ENCODE measurements around the gene ADCK1.

ADCK1 gene, protein sequence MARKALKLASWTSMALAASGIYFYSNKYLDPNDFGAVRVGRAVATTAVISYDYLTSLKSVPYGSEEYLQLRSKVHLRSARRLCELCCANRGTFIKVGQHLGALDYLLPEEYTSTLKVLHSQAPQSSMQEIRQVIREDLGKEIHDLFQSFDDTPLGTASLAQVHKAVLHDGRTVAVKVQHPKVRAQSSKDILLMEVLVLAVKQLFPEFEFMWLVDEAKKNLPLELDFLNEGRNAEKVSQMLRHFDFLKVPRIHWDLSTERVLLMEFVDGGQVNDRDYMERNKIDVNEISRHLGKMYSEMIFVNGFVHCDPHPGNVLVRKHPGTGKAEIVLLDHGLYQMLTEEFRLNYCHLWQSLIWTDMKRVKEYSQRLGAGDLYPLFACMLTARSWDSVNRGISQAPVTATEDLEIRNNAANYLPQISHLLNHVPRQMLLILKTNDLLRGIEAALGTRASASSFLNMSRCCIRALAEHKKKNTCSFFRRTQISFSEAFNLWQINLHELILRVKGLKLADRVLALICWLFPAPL

DNA sequence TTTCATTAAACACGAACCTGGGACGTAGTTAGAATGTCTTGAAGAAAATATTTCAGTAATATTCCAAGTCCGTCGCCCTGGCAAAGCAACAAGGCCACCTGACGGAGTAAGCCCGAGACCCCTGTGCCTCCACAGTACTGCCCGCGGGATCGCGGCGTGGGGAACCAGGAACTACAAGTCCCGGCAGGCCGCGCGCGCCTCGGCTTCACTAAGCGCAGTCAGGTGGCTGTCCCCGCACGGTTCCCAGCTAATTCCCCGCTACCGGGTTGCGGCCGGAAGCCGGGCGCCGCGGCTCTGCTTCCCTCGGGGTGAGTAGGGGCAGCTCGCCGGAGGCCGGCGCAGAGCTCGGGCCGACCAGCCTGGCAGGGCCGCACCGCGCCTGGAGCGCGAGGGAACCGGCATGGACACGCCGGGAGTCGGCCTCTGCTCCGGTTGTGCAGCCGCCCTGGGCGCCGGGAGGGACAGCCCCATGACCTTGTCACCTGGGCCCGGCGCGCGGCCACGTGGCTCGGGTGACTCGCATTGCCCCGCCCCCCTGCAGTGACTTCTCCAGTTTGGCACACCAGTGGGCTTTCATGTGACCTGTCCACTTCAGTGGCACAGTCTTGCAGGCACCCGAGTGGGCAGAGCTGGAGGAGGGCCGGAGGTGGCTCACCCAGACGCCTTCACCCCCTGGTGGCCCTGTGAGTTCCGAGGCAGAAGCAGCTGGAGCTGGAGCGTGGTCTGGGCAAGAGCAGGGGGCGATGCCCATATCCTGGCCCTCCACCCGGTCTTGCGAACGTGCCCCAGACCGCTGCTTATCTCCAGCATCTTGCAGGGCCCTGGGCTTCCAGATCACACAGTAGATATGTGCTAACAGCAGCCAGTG is at the start of gene ADCK1:
Gene ADCK1 (plus strand): TSS at position 247 of the 868 bp plus-strand sequence. CDS start 18,870 bp downstream, outside the sequence.
- peak; percentile 67 for DNase-seq (ENCODE audit: low read depth)
- H3K4me3 ChIP-seq (ENCODE audit: low read depth, low read length) = peak within 1 kb of the TSS; percentile 75
- TF ChIP-seq, protein P1, sequence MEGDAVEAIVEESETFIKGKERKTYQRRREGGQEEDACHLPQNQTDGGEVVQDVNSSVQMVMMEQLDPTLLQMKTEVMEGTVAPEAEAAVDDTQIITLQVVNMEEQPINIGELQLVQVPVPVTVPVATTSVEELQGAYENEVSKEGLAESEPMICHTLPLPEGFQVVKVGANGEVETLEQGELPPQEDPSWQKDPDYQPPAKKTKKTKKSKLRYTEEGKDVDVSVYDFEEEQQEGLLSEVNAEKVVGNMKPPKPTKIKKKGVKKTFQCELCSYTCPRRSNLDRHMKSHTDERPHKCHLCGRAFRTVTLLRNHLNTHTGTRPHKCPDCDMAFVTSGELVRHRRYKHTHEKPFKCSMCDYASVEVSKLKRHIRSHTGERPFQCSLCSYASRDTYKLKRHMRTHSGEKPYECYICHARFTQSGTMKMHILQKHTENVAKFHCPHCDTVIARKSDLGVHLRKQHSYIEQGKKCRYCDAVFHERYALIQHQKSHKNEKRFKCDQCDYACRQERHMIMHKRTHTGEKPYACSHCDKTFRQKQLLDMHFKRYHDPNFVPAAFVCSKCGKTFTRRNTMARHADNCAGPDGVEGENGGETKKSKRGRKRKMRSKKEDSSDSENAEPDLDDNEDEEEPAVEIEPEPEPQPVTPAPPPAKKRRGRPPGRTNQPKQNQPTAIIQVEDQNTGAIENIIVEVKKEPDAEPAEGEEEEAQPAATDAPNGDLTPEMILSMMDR (IDR thresholded peaks at IDR 0.05; ENCODE audit: control insufficient read depth, extremely low read depth, insufficient read depth) = peak; percentile 13; the same call in 1 of the 2 replicates

DNA sequence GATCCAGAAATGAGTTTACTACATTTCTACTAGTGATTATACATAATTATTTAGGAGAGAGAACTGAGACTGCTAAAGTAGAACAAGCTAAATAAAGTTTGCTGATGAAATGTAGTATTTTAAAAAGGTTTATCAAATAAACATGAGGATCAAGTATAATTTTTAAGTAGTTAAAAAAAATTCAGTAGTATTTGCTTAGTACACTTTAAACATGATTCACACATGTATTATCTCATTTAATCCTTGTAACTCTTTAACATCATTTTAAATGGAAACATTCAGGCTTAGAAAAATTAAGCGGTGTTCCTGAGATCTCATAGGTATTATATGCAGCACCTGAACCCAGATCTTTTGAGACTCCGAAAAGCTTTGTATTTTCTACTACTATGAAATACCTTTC is 47.6 kb upstream of the ADCK1 start:
- H3K4me3 ChIP-seq (ENCODE audit: low read depth, low read length) = no peak overlapping the region
- TF ChIP-seq, protein P1 (IDR thresholded peaks at IDR 0.05; ENCODE audit: control insufficient read depth, extremely low read depth, insufficient read depth) = no peak
- DNase-seq (ENCODE audit: low read depth) = no peak

DNA sequence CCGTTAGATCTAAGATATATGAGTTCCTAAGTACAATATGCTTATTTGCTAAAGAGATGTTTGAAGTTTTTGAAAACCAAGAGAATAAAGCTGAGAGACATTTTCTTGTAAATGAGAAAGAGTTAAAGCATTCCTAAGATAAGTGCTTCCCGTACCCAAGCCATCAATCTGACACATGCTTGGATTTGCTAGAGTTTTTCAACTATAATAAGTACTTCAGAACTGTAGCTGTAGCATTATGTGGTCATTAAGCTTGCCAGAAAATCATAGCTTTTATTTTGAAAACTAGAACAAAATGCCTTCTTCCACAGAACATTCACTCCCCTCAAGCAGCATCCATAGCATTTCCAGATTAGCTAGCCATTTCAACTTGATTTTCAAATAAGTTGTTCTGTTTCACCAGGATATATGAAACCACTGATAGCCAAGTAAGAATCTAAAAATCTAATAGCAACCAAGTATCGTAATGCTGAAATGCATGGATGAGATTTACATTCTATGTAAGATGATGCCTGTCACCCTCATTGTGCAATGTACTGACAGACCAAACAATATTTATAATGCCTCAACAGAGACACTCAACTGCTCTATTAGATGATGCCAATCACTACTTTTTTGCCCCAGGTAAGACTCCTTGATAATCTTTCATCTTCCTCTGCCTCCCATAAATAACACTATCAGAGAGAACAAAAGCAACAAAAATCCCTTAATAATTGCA is 47.0 kb upstream of the ADCK1 start:
- no peak for DNase-seq (ENCODE audit: low read depth)
- TF ChIP-seq, protein P1 (IDR thresholded peaks at IDR 0.05; ENCODE audit: control insufficient read depth, extremely low read depth, insufficient read depth) = no peak
- H3K4me3 ChIP-seq (ENCODE audit: low read depth, low read length) = no peak overlapping the region

DNA sequence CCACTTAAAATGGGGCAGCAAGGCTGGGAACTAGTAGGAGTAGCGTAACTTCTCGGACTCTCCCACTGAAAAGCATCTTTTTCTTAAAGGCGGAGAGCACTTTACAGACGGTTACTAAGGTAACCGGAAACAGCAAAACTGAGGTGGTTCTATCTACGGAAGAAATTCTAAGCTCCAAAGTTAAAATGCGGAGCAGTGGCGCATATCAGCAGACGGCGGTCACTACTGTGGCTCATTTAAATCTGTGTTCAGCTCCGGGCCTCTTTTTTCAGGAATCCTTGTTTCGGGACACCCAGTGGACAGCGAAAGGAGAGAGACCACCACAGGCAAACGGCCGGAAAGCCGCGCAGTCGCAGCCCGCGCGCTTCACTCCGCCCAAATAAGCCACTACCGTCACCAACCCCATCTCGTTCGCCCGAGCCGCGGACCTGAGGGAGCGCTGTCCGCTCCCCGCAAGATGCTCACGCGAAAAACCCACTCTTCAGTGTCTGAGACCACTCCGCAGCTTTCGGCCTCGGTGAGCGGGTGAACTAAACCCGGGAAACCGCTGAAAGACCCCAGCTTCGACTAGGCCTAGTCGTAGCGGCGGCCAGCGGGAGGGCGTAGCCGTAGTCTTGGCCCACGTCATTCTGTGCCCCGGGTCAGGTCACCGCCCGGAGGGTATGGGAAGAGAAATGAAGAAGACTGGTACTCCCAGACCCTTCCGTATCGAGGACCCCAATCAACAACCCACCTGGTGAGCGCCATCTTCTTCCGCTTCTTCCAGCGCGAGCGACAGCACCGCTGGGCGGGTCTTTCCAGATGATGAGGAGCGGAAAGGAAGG is 39.3 kb upstream of the ADCK1 start, which contains the start of gene SNW1:
Gene SNW1 (minus strand): TSS at position 776 of the 824 bp plus-strand sequence. CDS start 29 bp downstream, at position 747.
- peak within 1 kb of the TSS; percentile 85 for H3K4me3 ChIP-seq (ENCODE audit: low read depth, low read length)
- TF ChIP-seq, protein P1 (IDR thresholded peaks at IDR 0.05; ENCODE audit: control insufficient read depth, extremely low read depth, insufficient read depth) = no peak
- DNase-seq (ENCODE audit: low read depth) = no peak

DNA sequence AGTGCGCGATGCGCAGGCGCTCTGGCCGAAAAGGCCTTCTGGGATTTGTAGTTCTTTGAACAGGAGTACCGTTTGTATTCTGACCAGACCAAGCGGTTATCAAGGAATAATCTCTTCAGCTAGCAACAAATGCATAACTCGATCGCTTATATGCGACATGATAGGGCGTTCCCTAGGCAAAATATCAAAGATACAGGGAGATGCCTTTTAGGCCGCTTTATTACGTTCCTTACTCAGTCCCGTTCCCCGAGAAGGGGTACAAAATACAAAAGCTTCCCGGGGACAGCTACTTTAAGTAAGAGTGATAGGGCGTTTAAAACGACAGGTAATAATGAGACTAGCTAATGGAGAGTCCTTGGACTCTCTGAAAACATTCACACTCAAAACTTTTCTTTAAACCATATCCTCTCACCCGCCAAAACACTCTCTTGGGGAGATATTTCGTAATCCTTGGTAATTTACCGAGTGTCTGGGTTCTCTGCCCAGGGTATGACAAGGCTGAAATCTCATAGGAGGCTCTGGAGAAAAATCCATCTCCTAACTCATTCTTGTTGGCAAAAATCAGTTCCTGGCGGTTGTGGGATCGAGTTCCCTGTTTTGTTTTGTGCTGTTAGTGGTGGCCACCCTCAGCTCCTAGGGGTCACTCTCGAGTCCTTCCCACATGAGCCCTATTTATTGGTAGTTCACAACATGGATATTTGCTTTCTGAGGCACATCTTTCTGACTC is 38.5 kb upstream of the ADCK1 start:
- peak overlapping the region; percentile 85 for H3K4me3 ChIP-seq (ENCODE audit: low read depth, low read length)
- TF ChIP-seq, protein P1 (IDR thresholded peaks at IDR 0.05; ENCODE audit: control insufficient read depth, extremely low read depth, insufficient read depth) = peak; percentile 34; the same call in 1 of the 2 replicates
- DNase-seq (ENCODE audit: low read depth) = peak; percentile 84

Data from LNCaP clone FGC (cell line).